MM.1S (cell line): ENCODE data around the gene NR2E3.

Source experiments
- CTCF ChIP-seq: fragments of 300-600 bp; sonication (generic); IDR thresholded peaks from 2 replicates; pipeline ENCODE4 v1.5.1; 2016; ENCODE audit warnings: antibody characterized with exemption, low read length, mixed read lengths
- EZH2 ChIP-seq: fragments of 300-600 bp; sonication (generic); optimal IDR thresholded peaks from 2 replicates; pipeline ENCODE3; 2017; ENCODE audit warnings: low read depth, mild to moderate bottlenecking, antibody characterized with exemption, low read length, mixed read lengths

- TF ChIP-seq CTCF (no peak), EZH2 (no peak)
These were observed 43.2 kb downstream of the NR2E3 start for GRCh38 chr15:71853543-71853942.
